Endothelial cell of umbilical vein (primary cell): ENCODE measurements around the gene UGT2A3. TPM values are rescaled to one million over a fixed set of nuclear protein-coding genes. Genes with fewer than 3 reads are reported as not detected.

ENCODE experiments used
- BruUV-seq: library from RNA; stranded (reverse); fragments of 400-500 nt; replicated peaks from 2 replicates; lab custom pipeline; 2021; lab: Mats Ljungman, UMichigan
- CTCF ChIA-PET: fragments of 300-600, 350-600 bp; sonication (Branson Sonifier 250); formaldehyde crosslinking; loops from one replicate; lab custom pipeline; 2021; ENCODE audit warnings: antibody characterized with exemption, inconsistent platforms; lab: Charles Lee
- POLR2A ChIA-PET: fragments of 300-600, 350-600 bp; sonication (Branson Sonifier 250); formaldehyde crosslinking; loops from one replicate; lab custom pipeline; 2021; ENCODE audit warnings: antibody characterized with exemption, inconsistent platforms; lab: Charles Lee
- DNase-seq: peaks from one replicate; pipeline ENCODE4 v3.0.0-alpha.2; 2011; ENCODE audit warnings: low read depth, low spot score
- FAIRE-seq: peaks from 2 replicates; lab custom pipeline; 2011; peaks lifted over from hg19 to GRCh38; lab: Jason Lieb, UNC
- H2AFZ ChIP-seq: 2 replicates; pipeline ENCODE4 v1.6.0; 2012; ENCODE audit warnings: low read depth, low read length, control low read depth, inconsistent platforms
- H3K27ac ChIP-seq: 2 replicates; pipeline ENCODE4 v1.5.1; 2011; ENCODE audit warnings: low read depth, mild to moderate bottlenecking, control low read depth, low read length, moderate library complexity; ENCODE audit not compliant: insufficient read depth
- H3K27me3 ChIP-seq, 2 experiments: 2 replicates each; pipeline versions ENCODE4 v1.6.0 to v1.6.1; 2011; ENCODE audit warnings: low read length in 2 of 2, mixed read lengths in 1 of 2; ENCODE audit not compliant: control insufficient read depth in 2 of 2, insufficient read depth in 2 of 2
- H3K36me3 ChIP-seq, 2 experiments: 2 replicates in 1 of 2; 3 replicates in 1 of 2; pipeline ENCODE4 v1.5.1; 2011; ENCODE audit warnings: low read length in 2 of 2, mild to moderate bottlenecking in 1 of 2, moderate library complexity in 1 of 2; ENCODE audit not compliant: control insufficient read depth in 2 of 2, insufficient read depth in 2 of 2; ENCODE audit errors: extremely low read depth in 1 of 2
- H3K4me1 ChIP-seq: 3 replicates; pipeline ENCODE4 v1.5.1; 2011; ENCODE audit warnings: mild to moderate bottlenecking, low read length; ENCODE audit not compliant: control insufficient read depth, insufficient read depth; ENCODE audit errors: extremely low read depth
- H3K4me2 ChIP-seq: 2 replicates; pipeline ENCODE4 v1.6.1; 2011; ENCODE audit warnings: low read length, control low read depth, mixed read lengths; ENCODE audit not compliant: insufficient read depth
- H3K4me3 ChIP-seq, 3 experiments: fragments of 200-600 bp in 1 of 3; sonication (generic), shearing (Covaris generic) in 1 of 3; replicated peaks in 1 of 3; 2 replicates each; pipeline ENCODE4 v1.5.1; 2011 to 2016; ENCODE audit warnings: control low read depth in 3 of 3, low read length in 3 of 3, mild to moderate bottlenecking in 2 of 3, inconsistent platforms in 1 of 3, low read depth in 1 of 3, moderate library complexity in 1 of 3; ENCODE audit not compliant: insufficient read depth in 1 of 3
- H3K79me2 ChIP-seq: 2 replicates; pipeline ENCODE4 v1.6.0; 2012; ENCODE audit warnings: low read length, inconsistent platforms; ENCODE audit not compliant: control insufficient read depth, insufficient read depth
- H3K9ac ChIP-seq: replicated peaks from 2 replicates; pipeline ENCODE3; 2011; ENCODE audit warnings: low read length, control low read depth; ENCODE audit not compliant: insufficient read depth; ENCODE audit errors: extremely low read depth
- H3K9me1 ChIP-seq: replicated peaks from 3 replicates; pipeline ENCODE4 v1.6.0; 2011; ENCODE audit warnings: mild to moderate bottlenecking, low read length; ENCODE audit not compliant: control insufficient read depth, insufficient read depth; ENCODE audit errors: extremely low read depth
- H3K9me3 ChIP-seq: replicated peaks from 2 replicates; pipeline ENCODE4 v1.5.1; 2012; ENCODE audit warnings: low read length, inconsistent platforms; ENCODE audit not compliant: control insufficient read depth, insufficient read depth
- H4K20me1 ChIP-seq: replicated peaks from 2 replicates; pipeline ENCODE3; 2011; ENCODE audit warnings: mild to moderate bottlenecking, low read length; ENCODE audit not compliant: control insufficient read depth, insufficient read depth; ENCODE audit errors: extremely low read depth
- EZH2 ChIP-seq: IDR thresholded peaks from 2 replicates; pipeline ENCODE4 v1.6.1; 2012; ENCODE audit warnings: borderline replicate concordance, low read depth, mild to moderate bottlenecking, moderate library complexity, low read length, inconsistent platforms; ENCODE audit not compliant: severe bottlenecking
- FOS ChIP-seq: IDR thresholded peaks from 2 replicates; pipeline ENCODE4 v1.6.1; 2011; ENCODE audit warnings: mild to moderate bottlenecking, low read length, moderate library complexity, borderline replicate concordance; ENCODE audit not compliant: insufficient read depth
- GATA2 ChIP-seq: IDR thresholded peaks from 2 replicates; pipeline ENCODE4 v1.7.0; 2011; ENCODE audit warnings: low read depth, mild to moderate bottlenecking, moderate library complexity, mixed read lengths, low read length; ENCODE audit not compliant: insufficient read length, insufficient read depth
- JUN ChIP-seq: IDR thresholded peaks from 2 replicates; pipeline ENCODE4 v1.6.1; 2011; ENCODE audit warnings: borderline replicate concordance, low read depth; ENCODE audit not compliant: insufficient read length, insufficient read depth
- MYC ChIP-seq: IDR thresholded peaks from one replicate; pipeline ENCODE4 v1.6.1; 2011; ENCODE audit warnings: mild to moderate bottlenecking, low read depth, low read length
- POLR2A ChIP-seq: IDR thresholded peaks from 2 replicates; pipeline ENCODE4 v1.6.1; 2012; ENCODE audit warnings: low read depth, mild to moderate bottlenecking, control low read depth, low read length
- POLR2AphosphoS5 ChIP-seq: IDR thresholded peaks from 2 replicates; pipeline ENCODE4 v1.6.1; 2012; ENCODE audit warnings: low read depth, mild to moderate bottlenecking, control low read depth, low read length, moderate library complexity; ENCODE audit not compliant: insufficient read depth
- dilution Hi-C: fragments of 300-500 bp; cut with MboI; formaldehyde crosslinking; loops from one replicate; pipeline ENCODE4 v1.15.0; 2019; ENCODE audit warnings: low sequenced_read_pairs; ENCODE audit not compliant: extremely low pct_ligation_motif_present
- intact Hi-C: fragments of 100-400 bp; cut with micrococcal nuclease; formaldehyde crosslinking; loops from one replicate; pipeline ENCODE4 v1.10.0; 2022
- polyA plus RNA-seq, 4 experiments: library from polyadenylated mRNA; depleted of rRNA in 3 of 4; stranded (reverse) in 3 of 4; unstranded in 1 of 4; fragments of >200 nt; gene quantifications; 2 replicates each; pipeline versions ENCODE4 v1.2.1 to v1.2.3, GENCODE V29; 2011 to 2012; ENCODE audit warnings: missing spikeins in 1 of 4
- total RNA-seq: library from RNA; stranded (reverse); gene quantifications from 2 replicates; pipeline ENCODE4 v1.2.3, GENCODE V29; 2021
- TF ChIP-seq, protein P1 (sequence below), 2 donors: IDR thresholded peaks; 1 replicate in 1 of 2; 2 replicates in 1 of 2; pipeline ENCODE4 v1.5.1; 2011; ENCODE audit warnings: low read length in 2 of 2, mild to moderate bottlenecking in 2 of 2, moderate library complexity in 2 of 2, control low read depth in 1 of 2, inconsistent platforms in 1 of 2, low read depth in 1 of 2; ENCODE audit not compliant: insufficient read depth in 1 of 2; ENCODE audit errors: extremely low read depth in 1 of 2
- TF ChIP-seq, protein P2 (sequence below): IDR thresholded peaks from 2 replicates; pipeline ENCODE4 v1.6.1; 2011; ENCODE audit not compliant: insufficient read depth, insufficient read length

UGT2A3 gene
- total and polyA plus RNA-seq, 2 donors (not counting 3 experiments of a cell fraction or from before 2014, with no cell fraction given): not detected

DNA sequence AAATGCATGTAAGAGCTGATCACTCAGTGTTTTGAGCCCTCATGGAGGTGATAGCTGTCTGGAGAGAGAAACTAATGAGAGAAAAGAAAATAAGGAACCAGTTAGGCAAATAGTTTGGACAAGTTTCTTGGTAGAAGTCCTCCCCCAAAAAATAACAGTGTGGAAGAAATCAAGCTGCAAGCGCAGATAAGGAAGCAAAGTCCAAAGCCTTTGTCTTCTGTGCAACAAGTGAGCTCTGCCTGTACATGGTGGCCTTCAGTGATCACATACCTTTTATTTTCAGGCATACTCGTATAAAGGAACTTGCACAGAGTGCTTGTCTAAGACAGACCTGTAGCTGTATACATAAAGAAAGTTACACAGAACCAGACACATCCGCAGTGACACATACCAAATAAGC lies 2.5 kb upstream of the UGT2A3 start:
- ChIA-PET POLR2A (no interaction called here), CTCF (interaction anchor here (1.1 kb wide), 1 partner anchor 17 kb away, joined by 3 read pairs; no protein-coding TSS in a partner anchor)
- Histone ChIP-seq H3K36me3 (no peaks in the 10 kb centered on the region), H3K4me2 (no peak overlapping the region), H3K9ac (no peak overlapping the region), H3K27me3 (no peaks in the 10 kb centered on the region), H3K79me2 (no peaks in the 10 kb centered on the region), H3K9me3 (no peaks in the 10 kb centered on the region), H3K4me3 (no peak overlapping the region), H3K27ac (no peak overlapping the region), H3K4me1 (no peaks in the 10 kb centered on the region), H3K9me1 (no peaks in the 10 kb centered on the region), H4K20me1 (no peaks in the 10 kb centered on the region), H2AFZ (no peak overlapping the region)
- intact Hi-C loops (no loop called here), dilution Hi-C loops (no loop called here)
- TF ChIP-seq, protein P1, sequence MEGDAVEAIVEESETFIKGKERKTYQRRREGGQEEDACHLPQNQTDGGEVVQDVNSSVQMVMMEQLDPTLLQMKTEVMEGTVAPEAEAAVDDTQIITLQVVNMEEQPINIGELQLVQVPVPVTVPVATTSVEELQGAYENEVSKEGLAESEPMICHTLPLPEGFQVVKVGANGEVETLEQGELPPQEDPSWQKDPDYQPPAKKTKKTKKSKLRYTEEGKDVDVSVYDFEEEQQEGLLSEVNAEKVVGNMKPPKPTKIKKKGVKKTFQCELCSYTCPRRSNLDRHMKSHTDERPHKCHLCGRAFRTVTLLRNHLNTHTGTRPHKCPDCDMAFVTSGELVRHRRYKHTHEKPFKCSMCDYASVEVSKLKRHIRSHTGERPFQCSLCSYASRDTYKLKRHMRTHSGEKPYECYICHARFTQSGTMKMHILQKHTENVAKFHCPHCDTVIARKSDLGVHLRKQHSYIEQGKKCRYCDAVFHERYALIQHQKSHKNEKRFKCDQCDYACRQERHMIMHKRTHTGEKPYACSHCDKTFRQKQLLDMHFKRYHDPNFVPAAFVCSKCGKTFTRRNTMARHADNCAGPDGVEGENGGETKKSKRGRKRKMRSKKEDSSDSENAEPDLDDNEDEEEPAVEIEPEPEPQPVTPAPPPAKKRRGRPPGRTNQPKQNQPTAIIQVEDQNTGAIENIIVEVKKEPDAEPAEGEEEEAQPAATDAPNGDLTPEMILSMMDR (IDR thresholded peaks at IDR 0.05; ENCODE audit: extremely low read depth in 1 of 2, insufficient read depth in 1 of 2, low read depth in 1 of 2, low read length in 2 of 2): no peak
- TF ChIP-seq EZH2: no peak
- no peak for TF ChIP-seq GATA2
- TF ChIP-seq FOS: no peak
- no peak for TF ChIP-seq MYC
- TF ChIP-seq, protein P2, sequence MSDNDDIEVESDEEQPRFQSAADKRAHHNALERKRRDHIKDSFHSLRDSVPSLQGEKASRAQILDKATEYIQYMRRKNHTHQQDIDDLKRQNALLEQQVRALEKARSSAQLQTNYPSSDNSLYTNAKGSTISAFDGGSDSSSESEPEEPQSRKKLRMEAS: no peak
- TF ChIP-seq POLR2AphosphoS5: no peak
- no peak for TF ChIP-seq JUN
- TF ChIP-seq POLR2A: no peak
- no peak for FAIRE-seq
- BruUV-seq: no TSS peak
- no peak for DNase-seq
